ENCODE measurements around the gene FSD2. TPM values are rescaled to one million over a fixed set of nuclear protein-coding genes. Genes with fewer than 3 reads are reported as not detected.

The FSD2 gene
- total and polyA plus RNA-seq, 9 of the 15 experiments (the other 6 are each of a cell fraction or from before 2014, with no cell fraction given), result 0.01 to 0.06 TPM; not detected in 7

- TF ChIP-seq, protein P1, sequence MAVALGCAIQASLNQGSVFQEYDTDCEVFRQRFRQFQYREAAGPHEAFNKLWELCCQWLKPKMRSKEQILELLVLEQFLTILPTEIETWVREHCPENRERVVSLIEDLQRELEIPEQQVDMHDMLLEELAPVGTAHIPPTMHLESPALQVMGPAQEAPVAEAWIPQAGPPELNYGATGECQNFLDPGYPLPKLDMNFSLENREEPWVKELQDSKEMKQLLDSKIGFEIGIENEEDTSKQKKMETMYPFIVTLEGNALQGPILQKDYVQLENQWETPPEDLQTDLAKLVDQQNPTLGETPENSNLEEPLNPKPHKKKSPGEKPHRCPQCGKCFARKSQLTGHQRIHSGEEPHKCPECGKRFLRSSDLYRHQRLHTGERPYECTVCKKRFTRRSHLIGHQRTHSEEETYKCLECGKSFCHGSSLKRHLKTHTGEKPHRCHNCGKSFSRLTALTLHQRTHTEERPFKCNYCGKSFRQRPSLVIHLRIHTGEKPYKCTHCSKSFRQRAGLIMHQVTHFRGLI (CRISPR knock-in tag; IDR thresholded peaks at IDR 0.05), result no peak
- TF ChIP-seq, protein P2, sequence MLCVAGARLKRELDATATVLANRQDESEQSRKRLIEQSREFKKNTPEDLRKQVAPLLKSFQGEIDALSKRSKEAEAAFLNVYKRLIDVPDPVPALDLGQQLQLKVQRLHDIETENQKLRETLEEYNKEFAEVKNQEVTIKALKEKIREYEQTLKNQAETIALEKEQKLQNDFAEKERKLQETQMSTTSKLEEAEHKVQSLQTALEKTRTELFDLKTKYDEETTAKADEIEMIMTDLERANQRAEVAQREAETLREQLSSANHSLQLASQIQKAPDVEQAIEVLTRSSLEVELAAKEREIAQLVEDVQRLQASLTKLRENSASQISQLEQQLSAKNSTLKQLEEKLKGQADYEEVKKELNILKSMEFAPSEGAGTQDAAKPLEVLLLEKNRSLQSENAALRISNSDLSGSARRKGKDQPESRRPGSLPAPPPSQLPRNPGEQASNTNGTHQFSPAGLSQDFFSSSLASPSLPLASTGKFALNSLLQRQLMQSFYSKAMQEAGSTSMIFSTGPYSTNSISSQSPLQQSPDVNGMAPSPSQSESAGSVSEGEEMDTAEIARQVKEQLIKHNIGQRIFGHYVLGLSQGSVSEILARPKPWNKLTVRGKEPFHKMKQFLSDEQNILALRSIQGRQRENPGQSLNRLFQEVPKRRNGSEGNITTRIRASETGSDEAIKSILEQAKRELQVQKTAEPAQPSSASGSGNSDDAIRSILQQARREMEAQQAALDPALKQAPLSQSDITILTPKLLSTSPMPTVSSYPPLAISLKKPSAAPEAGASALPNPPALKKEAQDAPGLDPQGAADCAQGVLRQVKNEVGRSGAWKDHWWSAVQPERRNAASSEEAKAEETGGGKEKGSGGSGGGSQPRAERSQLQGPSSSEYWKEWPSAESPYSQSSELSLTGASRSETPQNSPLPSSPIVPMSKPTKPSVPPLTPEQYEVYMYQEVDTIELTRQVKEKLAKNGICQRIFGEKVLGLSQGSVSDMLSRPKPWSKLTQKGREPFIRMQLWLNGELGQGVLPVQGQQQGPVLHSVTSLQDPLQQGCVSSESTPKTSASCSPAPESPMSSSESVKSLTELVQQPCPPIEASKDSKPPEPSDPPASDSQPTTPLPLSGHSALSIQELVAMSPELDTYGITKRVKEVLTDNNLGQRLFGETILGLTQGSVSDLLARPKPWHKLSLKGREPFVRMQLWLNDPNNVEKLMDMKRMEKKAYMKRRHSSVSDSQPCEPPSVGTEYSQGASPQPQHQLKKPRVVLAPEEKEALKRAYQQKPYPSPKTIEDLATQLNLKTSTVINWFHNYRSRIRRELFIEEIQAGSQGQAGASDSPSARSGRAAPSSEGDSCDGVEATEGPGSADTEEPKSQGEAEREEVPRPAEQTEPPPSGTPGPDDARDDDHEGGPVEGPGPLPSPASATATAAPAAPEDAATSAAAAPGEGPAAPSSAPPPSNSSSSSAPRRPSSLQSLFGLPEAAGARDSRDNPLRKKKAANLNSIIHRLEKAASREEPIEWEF (CRISPR knock-in tag; IDR thresholded peaks at IDR 0.05), result no peak
- no peak for TF ChIP-seq RNF2 (IDR thresholded peaks at IDR 0.05)
These were observed 40.8 kb upstream of the FSD2 start (continued) for GRCh38 chr15:82846621-82847020.

- no peaks in the 10 kb centered on the region for H3K79me2 ChIP-seq (ENCODE audit: control insufficient read depth, insufficient read depth, low read length)
- ChIA-PET POLR2A (no interaction called here), CTCF (ENCODE audit: low intra/inter-chr PET ratio) (no interaction called here)
- FAIRE-seq (no peak), ATAC-seq (no peak), DNase-seq (ENCODE audit: extremely low read depth in 1 of 4, low spot score in 3 of 4) (no peak)
- H3K4me3 ChIP-seq, result no peak overlapping the region
- 45% methylated on average over 7 of the region's 7 CpGs for WGBS (ENCODE audit: insufficient coverage, low coverage, missing lambda C conversion rate)
- no peak overlapping the region for H3K27ac ChIP-seq (ENCODE audit: extremely low read depth, low read depth, low read length)
- H2AFZ ChIP-seq (ENCODE audit: low read depth, low read length), result peak overlapping the region; percentile 36; the same call in 1 of the 2 replicates
- 0 out of 2 replicates have a peak overlapping the region, but pooled peaks have one; percentile 25 for H3K4me2 ChIP-seq (ENCODE audit: insufficient read depth, low read length)
- no peaks in the 10 kb centered on the region for H4K20me1 ChIP-seq (replicated peaks; ENCODE audit: control insufficient read depth, insufficient read depth, low read length)
- H3K27me3 ChIP-seq (ENCODE audit: control insufficient read depth in 2 of 2, insufficient read depth in 2 of 2, low read length in 2 of 2), result no peaks in the 10 kb centered on the region
- TF ChIP-seq SRSF9 (IDR thresholded peaks at IDR 0.05; ENCODE audit: borderline replicate concordance, low read depth, low read length) (no peak), POLR2AphosphoS2 (IDR thresholded peaks at IDR 0.05; ENCODE audit: low read length) (no peak), RFX7 (CRISPR knock-in tag; IDR thresholded peaks at IDR 0.05) (no peak), NFIC (IDR thresholded peaks at IDR 0.05) (peak; percentile 70)
- BruUV-seq (replicated peaks), result no TSS peak
- no peaks in the 10 kb centered on the region; the same call in 1 of the 2 replicates for H3K9me3 ChIP-seq (replicated peaks; ENCODE audit: control insufficient read depth, insufficient read depth, low read depth, low read length)
- H3K36me3 ChIP-seq (ENCODE audit: control insufficient read depth, insufficient read depth, low read length), result no peaks in the 10 kb centered on the region
- peaks cover 35 to 40% of the 10 kb centered on the region in 2 experiments; a peak in 4 of 5 replicates for H3K4me1 ChIP-seq (replicated peaks in 1 of 2; ENCODE audit: control insufficient read depth in 2 of 2, insufficient read depth in 2 of 2, low read length in 2 of 2)
- no peaks in the 10 kb centered on the region for H3K9me1 ChIP-seq (ENCODE audit: control insufficient read depth, insufficient read depth, low read length)
- intact Hi-C loops (cut with micrococcal nuclease) (loop anchor here (5.0 kb wide), 2 partner anchors 33 to 362 kb away; partner anchors contain the start of gene HDGFL3), in situ Hi-C loops (cut with MboI) (no loop called here)
- no peak overlapping the region; a peak in 1 of 4 replicates for H3K9ac ChIP-seq (ENCODE audit: insufficient read depth in 1 of 2, low read depth in 2 of 2, low read length in 2 of 2)
These were observed 39.8 kb upstream of the FSD2 start for GRCh38 chr15:82845686-82846085.
